GF-D8 (cell line): ENCODE measurements around the gene BMP8A.
"Not testable (repeated sequence)": the region's sequence is repeated elsewhere in the genome, so short reads cannot be mapped to it uniquely, and the experiment has no call there.

Experiments used
- DNase-seq: peaks from one replicate; lab custom pipeline; 2025; lab: John Stamatoyannopoulos, UW

BMP8A gene

DNA sequence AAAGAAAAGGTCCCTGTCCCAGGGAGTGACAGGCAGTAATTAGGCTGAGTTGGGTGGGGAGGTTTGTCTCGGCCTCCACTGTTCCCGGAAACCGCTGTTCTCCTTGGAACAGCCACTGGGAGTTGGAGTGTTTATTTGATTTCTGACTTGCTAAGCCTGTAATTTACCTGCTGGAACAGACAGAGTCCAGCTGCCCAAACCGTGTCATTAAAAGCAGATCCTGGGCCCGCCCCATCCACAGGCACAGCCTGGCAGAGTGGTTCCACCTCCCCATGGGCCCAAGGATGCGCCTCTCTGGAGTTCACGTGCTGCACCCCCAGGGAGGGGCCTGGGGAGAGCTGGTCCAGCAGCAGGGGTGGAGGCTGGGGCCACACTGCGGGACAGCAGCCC lies 35.7 kb downstream of the BMP8A start:
- not testable (repeated sequence) for DNase-seq

GRCh38 chr1:39528082-39528481 lies 36.6 kb downstream of the BMP8A start:
- no peak for DNase-seq

GRCh38 chr1:39529901-39530535 lies 38.6 kb downstream of the BMP8A start:
- peak; percentile 12 for DNase-seq

- DNase-seq = no peak
These were observed 40.1 kb downstream of the BMP8A start for GRCh38 chr1:39531526-39531925.

DNA sequence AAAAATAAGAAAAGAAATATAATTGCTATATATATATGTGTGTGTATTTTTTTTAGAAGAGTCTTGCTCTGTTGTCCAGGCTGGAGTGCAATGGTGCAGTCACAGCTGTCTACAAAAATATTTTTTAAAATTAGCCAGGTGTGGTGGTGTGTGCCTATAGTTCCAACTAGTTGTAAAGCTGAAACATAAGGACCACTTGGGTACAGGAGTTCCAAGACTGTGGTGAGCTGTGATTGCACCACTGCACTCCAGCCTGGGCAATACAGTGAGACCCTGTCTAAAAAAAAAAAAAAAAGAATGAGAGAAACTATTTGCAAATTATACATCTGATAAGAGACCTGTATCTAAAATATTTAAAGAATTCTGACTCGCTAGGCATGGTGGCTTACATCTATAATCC lies 42.0 kb downstream of the BMP8A start:
- DNase-seq = no peak

- DNase-seq = no peak
These were observed 47.3 kb downstream of the BMP8A start for GRCh38 chr1:39538531-39539251.

DNA sequence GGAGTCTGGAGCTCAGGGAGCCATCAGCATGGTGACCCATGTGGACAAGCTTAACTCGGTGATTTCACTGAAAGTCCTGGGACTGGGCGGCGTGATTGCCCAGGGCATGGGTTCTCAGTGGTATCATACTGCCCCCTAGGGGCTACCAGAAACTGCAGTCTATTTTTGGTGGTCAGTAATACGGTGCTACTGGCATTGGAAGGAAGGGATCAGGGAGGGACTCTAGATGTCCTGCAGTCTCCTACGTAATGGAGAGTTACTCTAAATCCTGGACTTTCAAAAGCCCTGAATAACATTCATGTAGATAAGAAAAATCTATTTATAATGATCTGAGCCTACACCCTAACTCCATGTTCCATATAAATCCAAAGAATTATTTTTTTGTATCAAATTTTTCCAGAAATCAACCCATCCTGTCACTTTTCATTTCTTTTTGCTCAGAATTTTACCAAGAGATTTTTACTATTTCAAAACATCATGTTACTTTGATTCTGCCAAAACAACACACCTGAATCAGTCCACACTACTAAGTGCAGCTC lies 47.9 kb downstream of the BMP8A start:
- no peak for DNase-seq

DNA sequence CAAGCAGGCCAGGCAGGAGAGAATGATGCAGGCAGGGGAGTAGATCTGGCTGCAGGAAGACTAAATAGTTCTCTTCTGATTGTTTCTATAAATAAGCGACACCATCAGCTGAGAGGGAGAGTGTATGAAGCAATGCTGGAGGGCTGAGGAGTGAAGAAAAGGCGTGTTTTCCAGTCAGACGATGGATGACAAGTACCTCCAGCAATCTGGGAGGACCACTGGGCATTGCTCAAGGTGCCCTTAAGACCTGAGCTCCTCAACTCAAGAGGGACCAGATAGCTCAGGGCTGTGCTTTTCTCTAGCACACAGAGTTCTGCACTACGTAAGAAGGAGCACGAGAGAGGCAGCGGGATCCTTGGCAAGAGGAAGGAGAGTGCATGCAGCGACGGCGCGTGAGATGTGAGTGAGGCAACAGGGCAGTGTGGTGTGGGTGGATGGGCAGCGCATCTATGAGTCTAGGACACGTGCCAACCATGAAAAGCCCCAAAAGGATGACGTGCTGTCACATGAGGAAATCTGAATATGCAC lies 49.1 kb downstream of the BMP8A start:
- no peak for DNase-seq

GRCh38 chr1:39542924-39543323 lies 51.5 kb downstream of the BMP8A start:
- no peak for DNase-seq

- DNase-seq = no peak
These were observed 52.9 kb downstream of the BMP8A start for GRCh38 chr1:39544327-39544726.

DNA sequence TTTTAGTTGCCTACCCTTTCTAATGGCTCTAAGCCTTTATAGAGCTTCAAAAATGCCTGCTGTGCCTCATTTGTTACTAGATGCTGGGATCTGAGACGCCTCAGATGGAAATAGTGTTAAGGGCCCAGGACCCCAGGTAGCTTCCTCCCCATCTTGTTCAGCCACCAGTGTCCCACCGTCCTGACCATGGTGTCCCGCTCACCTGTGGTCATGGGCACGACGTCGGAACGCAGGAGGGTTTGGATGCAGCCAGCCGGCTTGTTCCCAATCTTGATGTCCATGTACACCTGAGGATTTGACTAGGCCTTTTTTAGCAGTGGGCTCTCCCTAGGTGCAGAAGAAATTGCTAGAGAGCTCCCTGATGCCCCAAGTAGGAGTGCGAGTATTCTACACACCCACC lies 54.1 kb downstream of the BMP8A start:
- DNase-seq = no peak

DNA sequence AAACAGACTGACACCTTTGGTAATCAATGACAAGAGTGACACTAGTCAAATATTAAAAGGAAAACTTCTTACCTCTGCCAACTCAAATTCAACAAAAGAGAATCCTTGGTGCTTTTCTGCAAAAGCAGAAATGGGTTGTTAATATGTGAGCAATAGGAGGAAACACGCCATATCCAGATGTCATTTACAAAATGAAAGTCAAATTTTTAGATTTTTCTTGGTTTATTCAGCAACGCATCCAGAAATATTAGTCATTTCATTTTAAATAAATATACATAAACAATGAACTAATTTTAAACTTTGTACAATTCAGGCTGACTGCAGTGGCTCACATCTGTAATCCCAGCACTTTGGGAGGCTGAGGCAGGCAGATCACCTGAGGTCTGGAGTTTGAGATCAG lies 62.8 kb downstream of the BMP8A start:
- no peak for DNase-seq

GRCh38 chr1:39561279-39561678 lies 69.8 kb downstream of the BMP8A start:
- DNase-seq = no peak

DNA sequence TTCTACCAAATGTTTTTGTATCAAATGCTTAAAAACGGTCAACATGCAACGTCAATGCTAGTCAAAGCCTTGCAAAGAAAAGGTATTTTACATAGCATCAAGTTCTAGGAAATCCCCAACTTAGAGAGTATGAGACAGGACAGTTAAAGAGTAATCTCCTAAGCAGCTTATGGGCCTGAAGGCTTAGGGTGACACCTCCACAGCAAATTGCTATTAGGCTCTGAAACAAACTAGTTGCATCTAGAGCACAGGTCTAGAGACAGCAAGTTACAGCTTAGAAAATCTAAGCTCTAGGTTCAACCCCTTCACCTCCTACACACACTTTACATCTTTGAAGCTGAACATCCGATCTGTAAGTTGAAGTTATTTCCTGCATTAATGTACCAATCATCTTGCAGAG lies 71.5 kb downstream of the BMP8A start:
- DNase-seq = no peak

DNA sequence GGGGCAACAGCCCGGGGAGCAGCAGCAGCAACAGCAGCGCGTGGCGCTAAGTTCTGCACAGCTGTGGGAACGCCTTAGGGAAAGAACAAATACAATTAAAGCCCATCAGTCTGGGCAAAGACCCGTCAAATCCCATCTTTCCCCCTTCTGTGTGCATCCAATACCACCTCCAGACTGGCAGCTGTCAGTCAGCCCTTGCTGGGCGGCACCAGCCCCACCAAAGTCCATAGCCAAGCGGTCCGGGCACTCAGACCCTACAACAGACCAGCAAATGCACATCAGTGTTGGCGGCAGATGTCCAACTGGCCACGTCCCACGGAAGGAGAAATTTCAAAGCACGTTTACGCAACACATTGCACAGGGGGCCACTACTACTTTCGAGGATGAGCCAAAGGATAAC lies 72.2 kb downstream of the BMP8A start:
- no peak for DNase-seq

DNA sequence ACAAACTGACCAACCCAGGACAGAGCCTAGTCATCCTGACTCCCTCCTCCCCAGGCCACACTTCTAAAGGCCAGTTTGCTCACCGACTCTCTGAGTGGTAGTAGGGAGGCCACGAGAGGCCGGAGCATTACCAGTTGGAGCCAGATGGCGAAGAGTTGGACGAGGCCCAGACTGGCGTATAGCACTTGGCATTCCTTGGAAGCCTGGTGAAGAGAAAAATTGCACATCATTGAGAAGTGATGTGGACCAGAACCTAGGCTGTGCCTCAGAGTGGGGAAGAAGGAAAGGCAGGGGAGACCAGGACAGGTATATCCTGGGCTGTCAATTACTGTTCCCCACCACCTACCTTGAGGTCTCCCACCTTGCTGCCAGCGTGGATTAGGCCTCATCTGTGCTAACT lies 72.9 kb downstream of the BMP8A start:
- no peak for DNase-seq

GRCh38 chr1:39564941-39565340 lies 73.5 kb downstream of the BMP8A start:
- no peak for DNase-seq

DNA sequence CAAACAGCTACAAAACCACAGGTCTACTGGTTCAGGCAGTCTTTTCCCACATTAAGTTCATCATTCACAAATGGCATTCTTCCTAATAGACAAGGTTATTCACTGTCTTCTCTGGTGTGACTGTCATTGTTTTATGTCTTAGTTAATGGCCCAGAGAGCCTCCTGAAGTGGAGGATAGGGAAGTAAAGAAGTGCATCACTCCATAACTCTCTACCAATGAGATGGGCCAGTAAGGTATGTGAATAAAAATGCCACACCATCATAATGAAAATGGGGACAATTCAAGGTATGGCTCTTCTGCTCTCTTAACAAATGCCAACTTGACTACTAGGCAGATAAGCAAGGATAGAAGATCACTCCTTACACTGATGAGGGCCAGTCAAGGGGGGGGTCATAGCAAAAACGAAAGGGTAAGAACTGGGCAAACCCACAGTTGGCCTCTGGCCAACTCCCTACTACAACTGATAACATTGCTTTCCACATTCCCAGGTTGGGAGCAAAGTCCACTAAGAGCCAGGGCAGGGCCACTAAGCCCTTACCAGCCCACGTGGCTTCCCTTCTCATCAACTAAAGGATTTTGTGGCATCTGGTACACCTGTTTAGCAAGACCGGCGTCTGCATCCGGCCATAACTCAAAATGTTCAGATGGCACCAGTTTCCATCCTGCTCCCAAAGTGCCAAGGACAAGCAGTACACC lies 75.2 kb downstream of the BMP8A start:
- no peak for DNase-seq

DNA sequence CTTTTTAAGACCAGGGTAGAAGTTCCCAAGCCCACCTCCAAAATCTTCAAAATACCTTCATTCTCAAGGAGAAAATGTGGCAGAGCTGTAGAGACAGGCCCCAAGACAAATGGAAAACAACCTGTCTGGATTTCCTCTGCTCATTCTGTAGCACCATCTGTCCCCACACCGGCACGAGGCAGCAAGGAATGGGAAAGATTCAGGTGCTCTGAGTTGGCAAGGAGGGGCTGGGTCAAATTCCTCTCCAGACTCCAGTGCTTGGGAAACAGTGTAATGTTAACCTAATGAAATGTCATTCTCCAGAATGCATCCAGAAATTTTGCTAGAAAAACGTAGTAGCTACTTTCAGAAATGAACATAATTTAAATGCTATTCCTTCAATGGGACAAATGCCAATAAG lies 75.9 kb downstream of the BMP8A start:
- no peak for DNase-seq

GRCh38 chr1:39568208-39568607 lies 76.8 kb downstream of the BMP8A start:
- DNase-seq = no peak

- no peak for DNase-seq
These were observed 77.6 kb downstream of the BMP8A start for GRCh38 chr1:39569034-39569433.

- DNase-seq = no peak
These were observed 79.2 kb downstream of the BMP8A start for GRCh38 chr1:39570477-39571177.
